HepG2 (cell line): ENCODE measurements around the gene COX10. TPM values are rescaled to one million over a fixed set of nuclear protein-coding genes. Genes with fewer than 3 reads are reported as not detected.

Experiments
- CHD2 ChIP-seq: IDR thresholded peaks from 2 replicates; pipeline ENCODE4 v1.6.1; 2011; ENCODE audit warnings: low read depth, low read length, improper control_type of control experiment
- ETV5 ChIP-seq: IDR thresholded peaks from 2 replicates; pipeline ENCODE4 v1.6.1; 2018; ENCODE audit warnings: missing biosample characterization, missing genetic modification reagents, inconsistent platforms, borderline replicate concordance
- GPN1 ChIP-seq: sonication (generic); formaldehyde crosslinking; IDR thresholded peaks from 2 replicates; pipeline ENCODE4 v1.5.1; 2020; ENCODE audit warnings: missing genetic modification reagents, borderline replicate concordance
- HES4 ChIP-seq: sonication (generic); formaldehyde crosslinking; IDR thresholded peaks from 2 replicates; pipeline ENCODE4 v1.9.0; 2021; ENCODE audit warnings: mild to moderate bottlenecking, missing genetic modification reagents, borderline replicate concordance
- IKZF4 ChIP-seq: sonication (generic); formaldehyde crosslinking; IDR thresholded peaks from 2 replicates; pipeline ENCODE4 v1.5.1; 2020; ENCODE audit warnings: borderline replicate concordance, mild to moderate bottlenecking, low read depth, missing genetic modification reagents; ENCODE audit errors: not compliant biosample characterization
- MAF1 ChIP-seq: sonication (generic); formaldehyde crosslinking; IDR thresholded peaks from 2 replicates; pipeline ENCODE4 v1.5.0; 2020; ENCODE audit warnings: missing genetic modification reagents, borderline replicate concordance
- MIER3 ChIP-seq: IDR thresholded peaks from 2 replicates; pipeline ENCODE4 v1.6.1; 2016; ENCODE audit warnings: missing compliant biosample characterization, borderline replicate concordance
- MZF1 ChIP-seq: sonication (generic); formaldehyde crosslinking; IDR thresholded peaks from 2 replicates; pipeline ENCODE4 v1.8.1; 2023; ENCODE audit warnings: mild to moderate bottlenecking, missing genetic modification reagents, borderline replicate concordance
- NCOA5 ChIP-seq: sonication (generic); formaldehyde crosslinking; IDR thresholded peaks from 2 replicates; pipeline ENCODE4 v1.4.0; 2020; ENCODE audit warnings: missing genetic modification reagents
- SALL1 ChIP-seq: sonication (generic); formaldehyde crosslinking; IDR thresholded peaks from 2 replicates; pipeline ENCODE4 v1.8.0; 2022; ENCODE audit warnings: mild to moderate bottlenecking, missing genetic modification reagents
- SETDB1 ChIP-seq: sonication (generic); formaldehyde crosslinking; IDR thresholded peaks from 2 replicates; pipeline ENCODE4 v1.5.1; 2020; ENCODE audit warnings: missing genetic modification reagents, mild to moderate bottlenecking, borderline replicate concordance
- STAT6 ChIP-seq: sonication (generic); formaldehyde crosslinking; IDR thresholded peaks from 2 replicates; pipeline ENCODE4 v1.4.0; 2020; ENCODE audit warnings: missing genetic modification reagents, mild to moderate bottlenecking, borderline replicate concordance
- ZBTB34 ChIP-seq: sonication (generic); formaldehyde crosslinking; IDR thresholded peaks from 2 replicates; pipeline ENCODE4 v1.8.0; 2022; ENCODE audit warnings: mild to moderate bottlenecking, missing genetic modification reagents
- ZMAT3 ChIP-seq: sonication (generic); formaldehyde crosslinking; conservative IDR thresholded peaks from 2 replicates; pipeline ENCODE4 v1.7.0; 2021; ENCODE audit warnings: missing genetic modification reagents
- ZNF138 ChIP-seq: sonication (generic); formaldehyde crosslinking; IDR thresholded peaks from 2 replicates; pipeline ENCODE4 v1.5.0; 2020; ENCODE audit warnings: mild to moderate bottlenecking, low read depth, missing genetic modification reagents
- ZNF260 ChIP-seq: sonication (generic); formaldehyde crosslinking; IDR thresholded peaks from 2 replicates; pipeline ENCODE4 v1.4.0; 2020; ENCODE audit warnings: missing genetic modification reagents, low read depth, mild to moderate bottlenecking, borderline replicate concordance
- ZNF296 ChIP-seq: sonication (generic); formaldehyde crosslinking; conservative IDR thresholded peaks from 2 replicates; pipeline ENCODE4 v1.5.0; 2020; ENCODE audit warnings: mild to moderate bottlenecking, missing genetic modification reagents
- ZNF337 ChIP-seq: sonication (generic); formaldehyde crosslinking; IDR thresholded peaks from 2 replicates; pipeline ENCODE4 v1.5.1; 2020; ENCODE audit warnings: missing genetic modification reagents, low read depth, mild to moderate bottlenecking, borderline replicate concordance
- ZNF687 ChIP-seq: sonication (generic); formaldehyde crosslinking; IDR thresholded peaks from 2 replicates; pipeline ENCODE4 v1.5.1; 2020; ENCODE audit warnings: mild to moderate bottlenecking, missing genetic modification reagents, moderate library complexity
- ZNF737 ChIP-seq: sonication (generic); formaldehyde crosslinking; IDR thresholded peaks from 2 replicates; pipeline ENCODE4 v1.5.0; 2020; ENCODE audit warnings: missing genetic modification reagents, mild to moderate bottlenecking, borderline replicate concordance
- ZNF878 ChIP-seq: sonication (generic); formaldehyde crosslinking; IDR thresholded peaks from 2 replicates; pipeline ENCODE4 v1.8.1; 2023; ENCODE audit warnings: mild to moderate bottlenecking, missing genetic modification reagents, moderate library complexity
- polyA plus RNA-seq, 8 experiments: library from polyadenylated mRNA; depleted of rRNA in 3 of 8; stranded (reverse) in 7 of 8; unstranded in 1 of 8; fragments of >200 nt; fragmentation: Illumina TruSeq in 4 of 8; extraction: Trizol in 4 of 8; gene quantifications; 2 replicates each; pipeline versions ENCODE4 v1.2.1 to v1.2.3, GENCODE V29; 2011 to 2016; ENCODE audit warnings: low read depth in 4 of 8, missing spikeins in 1 of 8, mixed read lengths in 1 of 8; ENCODE audit not compliant: insufficient read depth in 1 of 8
- total RNA-seq, 5 experiments: library from RNA; depleted of rRNA; stranded (reverse); fragments of >200 nt; fragmentation: Illumina TruSeq; extraction: Trizol; gene quantifications; 2 replicates each; pipeline ENCODE4 v1.2.3, GENCODE V29; 2016; ENCODE audit warnings: low read depth in 1 of 5

The COX10 gene
- total and polyA plus RNA-seq, 2 of the 13 experiments (the other 11 are each of a cell fraction or from before 2014, with no cell fraction given), result 13.9 to 20.1 TPM

- 0 out of 2 replicates have a peak, but pooled peaks have one; percentile 40 for TF ChIP-seq ZBTB34
- no peak for TF ChIP-seq MAF1 (CRISPR knock-in tag)
- TF ChIP-seq MIER3, result peak; percentile 49; the same call in 1 of the 2 replicates
- no peak for TF ChIP-seq ZNF878
- TF ChIP-seq ZNF687, result peak; percentile 95
- TF ChIP-seq ZNF260 (CRISPR knock-in tag), result no peak
- no peak for TF ChIP-seq ZNF296 (CRISPR knock-in tag)
- peak; percentile 89 for TF ChIP-seq SALL1
- TF ChIP-seq MZF1 (CRISPR knock-in tag), result no peak
- TF ChIP-seq ZNF138 (CRISPR knock-in tag), result peak; percentile 90; the same call in 1 of the 2 replicates
- no peak for TF ChIP-seq NCOA5 (CRISPR knock-in tag)
- TF ChIP-seq HES4 (CRISPR knock-in tag), result 0 out of 2 replicates have a peak, but pooled peaks have one; percentile 41
- no peak; the same call in 1 of the 2 replicates for TF ChIP-seq CHD2
- no peak; the same call in 1 of the 2 replicates for TF ChIP-seq ZNF737 (CRISPR knock-in tag)
- TF ChIP-seq SETDB1 (CRISPR knock-in tag), result no peak
- no peak for TF ChIP-seq STAT6 (CRISPR knock-in tag)
- peak; percentile 92 for TF ChIP-seq ETV5
- TF ChIP-seq IKZF4 (CRISPR knock-in tag), result peak; percentile 87
- TF ChIP-seq ZNF337 (CRISPR knock-in tag), result no peak
- TF ChIP-seq ZMAT3 (CRISPR knock-in tag), result no peak
- peak; percentile 23; the same call in 1 of the 2 replicates for TF ChIP-seq GPN1
Observed at GRCh38 chr17:14069251-14070021, at the start of gene COX10 (continued).
